ENCODE data around the gene AK8. TPM values are rescaled to one million over a fixed set of nuclear protein-coding genes. Genes with fewer than 3 reads are reported as not detected.

The AK8 gene
- polyA plus RNA-seq, 3 donors = 0.08 TPM; not detected in 2

GRCh38 chr9:132901858-132902831 is 24.1 kb upstream of the AK8 start:
- Mint-ChIP-seq H3K27ac (peak overlapping the region in 4 of 7 donors; percentile 2 to 59 (median 31)), H3K36me3 (peaks cover 84 to 88% of the 10 kb centered on the region in 2 donors), H3K4me3 (no peak overlapping the region), H3K4me1 (peaks cover 2% of the 10 kb centered on the region), H3K9me3 (no peaks in the 10 kb centered on the region), H3K27me3 (ENCODE audit: low read depth in 3 of 3) (peaks cover 0 to 3% (median 0%) of the 10 kb centered on the region in 3 donors)
- Histone ChIP-seq H3K36me3 (replicated peaks in 1 of 2; ENCODE audit: control insufficient read depth in 1 of 2, insufficient read depth in 2 of 2, low read length in 2 of 2) (peaks cover 67 to 94% of the 10 kb centered on the region in 2 donors), H3K79me2 (ENCODE audit: insufficient read depth, low read length) (no peaks in the 10 kb centered on the region), H3K4me2 (replicated peaks; ENCODE audit: extremely low read depth, low read length, poor library complexity, severe bottlenecking) (no peak overlapping the region), H4K20me1 (ENCODE audit: insufficient read depth, low read length) (no peaks in the 10 kb centered on the region), H3K27me3 (ENCODE audit: control insufficient read depth in 2 of 2, insufficient read depth in 2 of 2, low read length in 2 of 2) (no peaks in the 10 kb centered on the region), H3K9me3 (replicated peaks in 1 of 2; ENCODE audit: control insufficient read depth in 1 of 2, insufficient read depth in 1 of 2, low read length in 2 of 2) (no peaks in the 10 kb centered on the region), H3K9ac (ENCODE audit: insufficient read depth, low read length, poor library complexity, severe bottlenecking) (no peak overlapping the region), H3K27ac (ENCODE audit: low read depth in 1 of 2, low read length in 2 of 2) (no peak overlapping the region), H3K4me1 (ENCODE audit: control insufficient read depth in 1 of 2, insufficient read depth in 2 of 2, low read length in 2 of 2) (peaks cover 0 to 2% of the 10 kb centered on the region in 2 donors), H2AFZ (ENCODE audit: insufficient read depth, low read depth, low read length, poor library complexity, severe bottlenecking) (no peak overlapping the region), H3K4me3 (replicated peaks in 1 of 3; ENCODE audit: low read depth in 2 of 3, low read length in 3 of 3) (no peak overlapping the region)
- intact Hi-C loops (cut with micrococcal nuclease) = no loop called here
- peak; percentile 89 for TF ChIP-seq CTCF (IDR thresholded peaks at IDR 0.05)
- WGBS (ENCODE audit: insufficient coverage) = 42% methylated on average over 9 of the region's 11 CpGs
- DNase-seq = peak; percentile 71 to 84 (median 75)

DNA sequence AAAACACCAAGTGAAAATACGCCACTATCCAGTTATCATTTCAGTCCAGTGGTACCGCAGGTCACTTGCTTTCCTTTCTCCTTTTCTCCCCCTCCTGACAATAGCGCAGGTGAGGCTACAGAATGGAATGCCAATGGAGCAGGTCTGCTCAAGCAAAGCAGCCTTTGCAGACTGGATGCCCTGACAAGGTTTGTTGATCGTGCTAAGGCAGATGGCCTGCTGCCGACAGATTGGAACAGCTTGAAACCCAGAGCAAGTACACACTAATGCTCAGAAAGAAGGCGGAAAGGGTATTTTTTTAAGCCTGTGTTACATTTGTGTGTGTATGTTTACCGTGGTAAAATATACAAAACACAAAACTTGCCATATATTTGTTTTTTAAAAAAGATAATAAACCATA is 20.0 kb upstream of the AK8 start:
- H3K4me1 Mint-ChIP-seq = peaks cover 4% of the 10 kb centered on the region
- H3K4me1 ChIP-seq (ENCODE audit: control insufficient read depth in 1 of 2, insufficient read depth in 2 of 2, low read length in 2 of 2) = peaks cover 0 to 2% of the 10 kb centered on the region in 2 donors
- peaks cover 0 to 3% (median 0%) of the 10 kb centered on the region in 3 donors for H3K27me3 Mint-ChIP-seq (ENCODE audit: low read depth in 3 of 3)
- H3K4me3 Mint-ChIP-seq = no peak overlapping the region
- H3K79me2 ChIP-seq (ENCODE audit: insufficient read depth, low read length) = no peaks in the 10 kb centered on the region
- H3K36me3 Mint-ChIP-seq = peaks cover 81 to 86% of the 10 kb centered on the region in 2 donors
- no peak for TF ChIP-seq CTCF (IDR thresholded peaks at IDR 0.05)
- H3K9me3 ChIP-seq (replicated peaks in 1 of 2; ENCODE audit: control insufficient read depth in 1 of 2, insufficient read depth in 1 of 2, low read length in 2 of 2) = no peaks in the 10 kb centered on the region
- H2AFZ ChIP-seq (ENCODE audit: insufficient read depth, low read depth, low read length, poor library complexity, severe bottlenecking) = no peak overlapping the region
- no peak overlapping the region for H3K4me3 ChIP-seq (replicated peaks in 1 of 3; ENCODE audit: low read depth in 2 of 3, low read length in 3 of 3)
- no peak overlapping the region for H3K27ac ChIP-seq (ENCODE audit: low read depth in 1 of 2, low read length in 2 of 2)
- no peak overlapping the region for H3K27ac Mint-ChIP-seq
- DNase-seq = no peak
- no peak overlapping the region for H3K4me2 ChIP-seq (replicated peaks; ENCODE audit: extremely low read depth, low read length, poor library complexity, severe bottlenecking)
- H3K36me3 ChIP-seq (replicated peaks in 1 of 2; ENCODE audit: control insufficient read depth in 1 of 2, insufficient read depth in 2 of 2, low read length in 2 of 2) = peaks cover 56 to 93% of the 10 kb centered on the region in 2 donors
- H3K9ac ChIP-seq (ENCODE audit: insufficient read depth, low read length, poor library complexity, severe bottlenecking) = no peak overlapping the region
- H3K9me3 Mint-ChIP-seq = no peaks in the 10 kb centered on the region
- H3K27me3 ChIP-seq (ENCODE audit: control insufficient read depth in 2 of 2, insufficient read depth in 2 of 2, low read length in 2 of 2) = no peaks in the 10 kb centered on the region
- 100% methylated on average over 5 of the region's 7 CpGs for WGBS (ENCODE audit: insufficient coverage)
- no peaks in the 10 kb centered on the region for H4K20me1 ChIP-seq (ENCODE audit: insufficient read depth, low read length)
- intact Hi-C loops (cut with micrococcal nuclease) = no loop called here
